Fibroblast of lung (primary cell): ENCODE data around the gene FAM50B.
"Not testable (repeated sequence)": the region's sequence is repeated elsewhere in the genome, so short reads cannot be mapped to it uniquely, and the experiment has no call there.

Experiments used
- EZH2 ChIP-seq: IDR thresholded peaks from 2 replicates; pipeline ENCODE4 v1.5.1; 2012; ENCODE audit warnings: low read length, control low read depth, mild to moderate bottlenecking; ENCODE audit errors: missing control alignments
- TF ChIP-seq, protein P1 (sequence below), 2 donors: IDR thresholded peaks in 1 of 2; conservative IDR thresholded peaks in 1 of 2; 1 replicate in 1 of 2; 2 replicates in 1 of 2; pipeline ENCODE4 v1.5.1; 2011 to 2012; ENCODE audit warnings: low read length in 2 of 2, control low read depth in 1 of 2, inconsistent platforms in 1 of 2, low read depth in 1 of 2, mild to moderate bottlenecking in 1 of 2

GRCh38 chr6:3863322-3863721 lies 14.1 kb downstream of the FAM50B start:
- TF ChIP-seq, protein P1, sequence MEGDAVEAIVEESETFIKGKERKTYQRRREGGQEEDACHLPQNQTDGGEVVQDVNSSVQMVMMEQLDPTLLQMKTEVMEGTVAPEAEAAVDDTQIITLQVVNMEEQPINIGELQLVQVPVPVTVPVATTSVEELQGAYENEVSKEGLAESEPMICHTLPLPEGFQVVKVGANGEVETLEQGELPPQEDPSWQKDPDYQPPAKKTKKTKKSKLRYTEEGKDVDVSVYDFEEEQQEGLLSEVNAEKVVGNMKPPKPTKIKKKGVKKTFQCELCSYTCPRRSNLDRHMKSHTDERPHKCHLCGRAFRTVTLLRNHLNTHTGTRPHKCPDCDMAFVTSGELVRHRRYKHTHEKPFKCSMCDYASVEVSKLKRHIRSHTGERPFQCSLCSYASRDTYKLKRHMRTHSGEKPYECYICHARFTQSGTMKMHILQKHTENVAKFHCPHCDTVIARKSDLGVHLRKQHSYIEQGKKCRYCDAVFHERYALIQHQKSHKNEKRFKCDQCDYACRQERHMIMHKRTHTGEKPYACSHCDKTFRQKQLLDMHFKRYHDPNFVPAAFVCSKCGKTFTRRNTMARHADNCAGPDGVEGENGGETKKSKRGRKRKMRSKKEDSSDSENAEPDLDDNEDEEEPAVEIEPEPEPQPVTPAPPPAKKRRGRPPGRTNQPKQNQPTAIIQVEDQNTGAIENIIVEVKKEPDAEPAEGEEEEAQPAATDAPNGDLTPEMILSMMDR (conservative IDR thresholded peaks at IDR 0.05 in 1 of 2, IDR thresholded peaks at IDR 0.05 in 1 of 2; ENCODE audit: low read depth in 1 of 2, low read length in 2 of 2), result not testable (repeated sequence)
- not testable (repeated sequence) for TF ChIP-seq EZH2
